ENCODE results near the gene TFDP1. TPM values are rescaled to one million over a fixed set of nuclear protein-coding genes. Genes with fewer than 3 reads are reported as not detected.
A peak's percentile ranks its signal among the peaks of the same experiment; 100 is the strongest.

Gene TFDP1
- total RNA-seq, 2 donors from 2014 or later, result 74.8 to 76.1 TPM

DNA sequence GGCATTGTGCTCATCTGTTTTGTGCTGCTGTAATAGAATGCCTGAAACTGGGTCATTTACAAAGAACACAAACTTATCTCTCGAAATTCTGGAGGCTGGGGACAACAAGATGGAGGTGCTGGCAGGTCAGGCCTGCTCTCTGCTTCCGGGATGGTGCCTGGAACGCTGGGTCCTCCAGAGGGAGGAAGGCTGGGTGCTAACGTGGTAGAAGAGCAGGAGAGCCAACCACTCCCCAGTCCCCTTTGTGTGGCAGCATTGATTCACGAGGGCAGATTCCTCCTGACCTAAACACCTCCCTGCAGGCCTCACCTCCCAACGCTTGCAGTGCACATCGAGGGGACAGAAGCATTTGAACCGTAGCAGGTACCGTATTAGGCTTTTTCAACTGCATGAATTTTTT is 34.1 kb upstream of the TFDP1 start:
- no peak overlapping the region for H3K27ac ChIP-seq (ENCODE audit: low read depth, low read length)
- H3K27me3 Mint-ChIP-seq (ENCODE audit: insufficient read depth), result no peaks in the 10 kb centered on the region
- DNase-seq, result peak; percentile 38
- TF ChIP-seq, protein P1, sequence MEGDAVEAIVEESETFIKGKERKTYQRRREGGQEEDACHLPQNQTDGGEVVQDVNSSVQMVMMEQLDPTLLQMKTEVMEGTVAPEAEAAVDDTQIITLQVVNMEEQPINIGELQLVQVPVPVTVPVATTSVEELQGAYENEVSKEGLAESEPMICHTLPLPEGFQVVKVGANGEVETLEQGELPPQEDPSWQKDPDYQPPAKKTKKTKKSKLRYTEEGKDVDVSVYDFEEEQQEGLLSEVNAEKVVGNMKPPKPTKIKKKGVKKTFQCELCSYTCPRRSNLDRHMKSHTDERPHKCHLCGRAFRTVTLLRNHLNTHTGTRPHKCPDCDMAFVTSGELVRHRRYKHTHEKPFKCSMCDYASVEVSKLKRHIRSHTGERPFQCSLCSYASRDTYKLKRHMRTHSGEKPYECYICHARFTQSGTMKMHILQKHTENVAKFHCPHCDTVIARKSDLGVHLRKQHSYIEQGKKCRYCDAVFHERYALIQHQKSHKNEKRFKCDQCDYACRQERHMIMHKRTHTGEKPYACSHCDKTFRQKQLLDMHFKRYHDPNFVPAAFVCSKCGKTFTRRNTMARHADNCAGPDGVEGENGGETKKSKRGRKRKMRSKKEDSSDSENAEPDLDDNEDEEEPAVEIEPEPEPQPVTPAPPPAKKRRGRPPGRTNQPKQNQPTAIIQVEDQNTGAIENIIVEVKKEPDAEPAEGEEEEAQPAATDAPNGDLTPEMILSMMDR (conservative IDR thresholded peaks at IDR 0.05), result no peak
- no peaks in the 10 kb centered on the region for H3K4me1 ChIP-seq (ENCODE audit: control insufficient read depth, insufficient read depth, low read length)
- no peak overlapping the region for H3K4me3 Mint-ChIP-seq
- H3K27ac Mint-ChIP-seq, result no peak overlapping the region
- H3K36me3 ChIP-seq (ENCODE audit: control insufficient read depth, insufficient read depth, low read length), result peaks cover 30% of the 10 kb centered on the region
- H3K9ac ChIP-seq (ENCODE audit: extremely low read depth, low read length, poor library complexity, severe bottlenecking), result no peak overlapping the region
- WGBS, 2 experiments (ENCODE audit: insufficient coverage in 1 of 2, insufficient read length in 1 of 2), result 91% methylated on average over 5 to 9 of the region's 9 CpGs
- no peaks in the 10 kb centered on the region for H3K9me3 Mint-ChIP-seq
- no peaks in the 10 kb centered on the region for H3K9me3 ChIP-seq (ENCODE audit: control insufficient read depth, low read length)
- H3K4me3 ChIP-seq (ENCODE audit: low read length), result no peak overlapping the region
- H3K27me3 ChIP-seq (ENCODE audit: control insufficient read depth, insufficient read depth, low read length, poor library complexity, severe bottlenecking), result no peaks in the 10 kb centered on the region
- H3K36me3 Mint-ChIP-seq (ENCODE audit: low read depth), result peaks cover 25% of the 10 kb centered on the region
- peaks cover 12% of the 10 kb centered on the region for H3K4me1 Mint-ChIP-seq

DNA sequence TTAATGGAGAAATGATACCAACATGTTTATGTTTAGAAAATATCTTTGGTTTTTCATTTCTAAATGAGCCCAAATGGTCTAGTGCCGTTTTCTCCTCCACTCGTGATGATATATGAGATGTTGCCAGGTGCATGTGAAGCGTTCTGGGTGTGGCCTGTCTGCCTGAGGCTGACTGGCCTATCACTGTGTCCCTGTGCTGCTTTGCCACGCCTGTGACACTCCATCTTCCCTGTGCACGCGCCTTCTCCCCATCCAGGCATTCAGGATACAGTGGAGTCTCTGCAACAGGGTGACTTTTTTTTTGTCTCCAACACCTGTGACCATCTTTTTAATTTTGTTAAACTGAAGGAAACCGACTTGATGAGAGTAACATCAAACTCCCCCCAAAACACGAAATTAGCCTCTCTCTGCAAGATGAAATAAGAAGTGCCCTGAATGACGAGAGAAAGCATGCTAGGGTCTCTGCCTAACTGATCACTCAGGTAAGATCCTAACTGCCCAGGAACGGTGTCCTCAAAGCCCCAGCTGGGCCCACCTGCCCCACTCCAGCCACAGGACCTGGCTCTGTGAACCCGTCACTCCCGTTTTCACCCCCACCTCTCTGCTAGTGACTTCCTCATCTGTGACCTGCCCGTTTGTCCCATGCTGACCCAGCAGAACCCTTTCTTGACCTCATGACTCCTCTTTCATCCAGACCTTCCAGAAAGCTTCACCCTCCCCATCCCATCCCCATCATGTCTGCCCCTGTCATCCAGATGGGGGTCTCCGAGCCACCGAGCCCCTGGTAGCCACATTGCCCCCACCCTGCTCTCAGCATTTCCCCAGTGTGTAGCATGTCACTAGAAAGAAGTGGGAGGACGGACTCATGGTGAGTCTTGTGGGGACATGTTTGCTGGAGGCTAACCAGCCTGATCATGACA is 33.2 kb upstream of the TFDP1 start:
- peaks cover 25% of the 10 kb centered on the region for H3K36me3 Mint-ChIP-seq (ENCODE audit: low read depth)
- no peak overlapping the region for H3K27ac Mint-ChIP-seq
- no peak overlapping the region for H3K4me3 Mint-ChIP-seq
- peaks cover 30% of the 10 kb centered on the region for H3K36me3 ChIP-seq (ENCODE audit: control insufficient read depth, insufficient read depth, low read length)
- no peaks in the 10 kb centered on the region for H3K27me3 ChIP-seq (ENCODE audit: control insufficient read depth, insufficient read depth, low read length, poor library complexity, severe bottlenecking)
- 84 to 86% methylated on average over 12 to 16 of the region's 16 CpGs for WGBS, 2 experiments (ENCODE audit: insufficient coverage in 1 of 2, insufficient read length in 1 of 2)
- no peaks in the 10 kb centered on the region for H3K4me1 ChIP-seq (ENCODE audit: control insufficient read depth, insufficient read depth, low read length)
- TF ChIP-seq, protein P1 (conservative IDR thresholded peaks at IDR 0.05), result no peak
- H3K9ac ChIP-seq (ENCODE audit: extremely low read depth, low read length, poor library complexity, severe bottlenecking), result no peak overlapping the region
- H3K4me1 Mint-ChIP-seq, result peaks cover 12% of the 10 kb centered on the region
- H3K4me3 ChIP-seq (ENCODE audit: low read length), result no peak overlapping the region
- H3K9me3 ChIP-seq (ENCODE audit: control insufficient read depth, low read length), result no peaks in the 10 kb centered on the region
- no peaks in the 10 kb centered on the region for H3K27me3 Mint-ChIP-seq (ENCODE audit: insufficient read depth)
- no peaks in the 10 kb centered on the region for H3K9me3 Mint-ChIP-seq
- no peak overlapping the region for H3K27ac ChIP-seq (ENCODE audit: low read depth, low read length)
- DNase-seq, result peak; percentile 33

DNA sequence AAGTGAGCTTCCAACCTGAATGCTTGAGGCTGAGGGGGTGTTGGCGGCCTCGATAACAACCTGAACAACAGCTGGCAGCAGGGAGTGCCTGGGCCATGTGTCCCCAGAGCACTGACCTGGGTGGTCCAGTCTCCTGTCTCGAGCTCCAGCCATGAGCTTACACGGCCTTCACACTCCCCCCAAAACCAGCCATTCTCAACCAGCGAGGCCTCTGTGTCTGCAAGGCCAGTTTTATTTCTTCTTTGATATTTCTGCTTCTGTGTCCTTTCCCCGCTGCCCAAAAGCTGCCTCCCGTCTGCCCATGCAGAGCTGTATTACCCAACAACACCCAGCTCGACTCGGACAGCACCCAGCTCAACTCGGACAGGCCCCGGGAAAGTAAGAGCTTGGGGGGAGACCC is 32.5 kb upstream of the TFDP1 start:
- no peaks in the 10 kb centered on the region for H3K9me3 ChIP-seq (ENCODE audit: control insufficient read depth, low read length)
- TF ChIP-seq, protein P1 (conservative IDR thresholded peaks at IDR 0.05), result no peak
- H3K4me3 Mint-ChIP-seq, result no peak overlapping the region
- H3K27me3 ChIP-seq (ENCODE audit: control insufficient read depth, insufficient read depth, low read length, poor library complexity, severe bottlenecking), result no peaks in the 10 kb centered on the region
- no peaks in the 10 kb centered on the region for H3K4me1 ChIP-seq (ENCODE audit: control insufficient read depth, insufficient read depth, low read length)
- 93 to 96% methylated on average over 8 to 11 of the region's 11 CpGs for WGBS, 2 experiments (ENCODE audit: insufficient coverage in 1 of 2, insufficient read length in 1 of 2)
- no peak overlapping the region for H3K27ac ChIP-seq (ENCODE audit: low read depth, low read length)
- peaks cover 23% of the 10 kb centered on the region for H3K36me3 Mint-ChIP-seq (ENCODE audit: low read depth)
- peaks cover 12% of the 10 kb centered on the region for H3K4me1 Mint-ChIP-seq
- H3K27me3 Mint-ChIP-seq (ENCODE audit: insufficient read depth), result no peaks in the 10 kb centered on the region
- DNase-seq, result peak; percentile 32
- H3K4me3 ChIP-seq (ENCODE audit: low read length), result no peak overlapping the region
- H3K9ac ChIP-seq (ENCODE audit: extremely low read depth, low read length, poor library complexity, severe bottlenecking), result no peak overlapping the region
- H3K9me3 Mint-ChIP-seq, result no peaks in the 10 kb centered on the region
- peaks cover 30% of the 10 kb centered on the region for H3K36me3 ChIP-seq (ENCODE audit: control insufficient read depth, insufficient read depth, low read length)
- no peak overlapping the region for H3K27ac Mint-ChIP-seq
